Stimulated activated naive B cell treated with anti-CD40 and anti-IgM and Interleukin-4, amounts not matched to agents 10 μg/mL and 1 μg/mL and 100 μg/mL, for 72 hours (primary cell): ENCODE results near the gene ICE1.

Experiments used
- ATAC-seq, 2 donors: fragments of 150-1000 bp; cut with Tn5 transposase; replicated peaks; 2 replicates each; pipeline ENCODE4 v1.10.0; 2021; ENCODE audit warnings: moderate library complexity in 1 of 2
- DNase-seq: peaks from one replicate; pipeline ENCODE4 v3.0.0; 2021
- H3K27ac Mint-ChIP-seq: one replicate; pipeline ENCODE4 v1.8.0; 2022; ENCODE audit warnings: mild to moderate bottlenecking, mixed read lengths
- H3K27me3 Mint-ChIP-seq, 2 donors: one replicate each; pipeline ENCODE4 v1.8.0; 2022; ENCODE audit warnings: mixed read lengths in 2 of 2
- H3K36me3 Mint-ChIP-seq, 2 donors: one replicate each; pipeline ENCODE4 v1.8.0; 2022; ENCODE audit warnings: mixed read lengths in 2 of 2, mild to moderate bottlenecking in 1 of 2
- H3K4me1 Mint-ChIP-seq, 2 donors: one replicate each; pipeline ENCODE4 v1.8.0; 2022; ENCODE audit warnings: mixed read lengths in 2 of 2, mild to moderate bottlenecking in 1 of 2
- H3K4me3 Mint-ChIP-seq, 2 donors: one replicate each; pipeline ENCODE4 v1.8.0; 2022; ENCODE audit warnings: mild to moderate bottlenecking in 2 of 2, mixed read lengths in 2 of 2, moderate library complexity in 1 of 2
- H3K9me3 Mint-ChIP-seq, 2 donors: one replicate each; pipeline ENCODE4 v1.8.0; 2022; ENCODE audit warnings: mixed read lengths in 2 of 2, mild to moderate bottlenecking in 1 of 2

The ICE1 gene

DNA sequence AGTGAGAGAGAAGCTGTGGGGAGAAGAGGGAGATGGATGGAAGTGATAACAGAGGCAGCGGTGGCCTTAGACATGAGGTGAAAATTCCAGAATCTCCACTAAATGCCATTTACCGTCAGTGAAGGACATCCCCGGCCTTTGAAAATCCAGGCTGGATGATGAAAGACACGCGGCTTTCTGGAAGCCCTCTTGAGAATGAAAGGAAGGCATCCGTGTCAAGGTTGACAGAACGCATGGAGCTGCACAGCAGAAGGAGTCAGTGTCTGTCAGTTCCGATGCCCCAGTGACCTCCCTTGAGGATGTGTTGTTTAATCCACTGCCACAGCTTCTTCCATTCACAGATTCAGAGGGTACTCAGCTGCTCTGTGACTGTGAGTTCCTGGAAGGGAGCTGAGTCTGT lies 114.9 kb downstream of the ICE1 start:
- Mint-ChIP-seq H3K27ac (no peak overlapping the region), H3K4me1 (no peaks in the 10 kb centered on the region)
- no peak for DNase-seq

DNA sequence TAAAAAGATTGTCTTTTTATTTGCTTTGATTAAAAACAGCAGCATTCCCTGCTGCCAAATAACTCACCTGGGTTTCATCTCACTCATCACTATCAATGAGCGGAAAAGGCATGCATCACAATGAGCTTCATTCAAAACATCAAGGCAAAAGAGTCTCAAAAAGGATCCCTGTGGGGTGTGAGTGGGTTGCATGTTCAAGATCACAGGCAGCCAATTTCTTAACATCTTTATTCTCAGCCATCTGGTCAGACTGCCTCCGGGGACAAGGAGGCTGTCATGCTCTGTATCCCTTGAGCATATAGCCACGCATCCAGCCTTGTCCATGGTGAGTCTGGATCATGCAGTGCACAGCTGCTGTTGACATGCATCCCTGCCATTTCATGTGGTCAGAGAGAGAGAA lies 117.1 kb downstream of the ICE1 start:
- Mint-ChIP-seq H3K4me3 (no peak overlapping the region), H3K9me3 (peaks cover 0 to 4% of the 10 kb centered on the region in 2 donors), H3K36me3 (no peaks in the 10 kb centered on the region)

More for the DNA sequence above, 114.9 kb downstream of the ICE1 start:
- Mint-ChIP-seq H3K9me3 (peaks cover 0 to 4% of the 10 kb centered on the region in 2 donors), H3K4me3 (no peak overlapping the region), H3K36me3 (no peaks in the 10 kb centered on the region), H3K27me3 (peaks cover 21 to 42% of the 10 kb centered on the region in 2 donors)
- ATAC-seq, result no peak

More for the DNA sequence above, 117.1 kb downstream of the ICE1 start:
- Mint-ChIP-seq H3K27ac (no peak overlapping the region), H3K27me3 (peaks cover 13 to 26% of the 10 kb centered on the region in 2 donors), H3K4me1 (no peaks in the 10 kb centered on the region)
- ATAC-seq, result no peak
- no peak for DNase-seq
